Effector memory CD4-positive, alpha-beta T cell (primary cell): ENCODE measurements around the gene FAM149B1.
"Not testable (repeated sequence)": the region's sequence is repeated elsewhere in the genome, so short reads cannot be mapped to it uniquely, and the experiment has no call there.

Source experiments
- DNase-seq, 3 donors: peaks; one replicate each; pipeline ENCODE4 v3.0.0-alpha.2; 2020
- H3K27ac ChIP-seq: 2 replicates; pipeline ENCODE4 v1.7.0; 2013; ENCODE audit warnings: mild to moderate bottlenecking, low read length, moderate library complexity; ENCODE audit not compliant: insufficient read depth, poor library complexity, severe bottlenecking
- H3K27me3 ChIP-seq: replicated peaks from 2 replicates; pipeline ENCODE4 v1.7.0; 2013; ENCODE audit warnings: mild to moderate bottlenecking, low read length; ENCODE audit not compliant: insufficient read depth, control insufficient read depth, poor library complexity, severe bottlenecking
- H3K36me3 ChIP-seq: 2 replicates; pipeline ENCODE4 v1.7.0; 2013; ENCODE audit warnings: mild to moderate bottlenecking, low read length, moderate library complexity; ENCODE audit not compliant: control insufficient read depth, insufficient read depth
- H3K4me1 ChIP-seq: 2 replicates; pipeline ENCODE4 v1.7.0; 2013; ENCODE audit warnings: low read length, mild to moderate bottlenecking; ENCODE audit not compliant: control insufficient read depth, insufficient read depth, poor library complexity, severe bottlenecking
- H3K4me3 ChIP-seq: 2 replicates; pipeline ENCODE4 v1.7.0; 2013; ENCODE audit warnings: low read length, low read depth, mild to moderate bottlenecking; ENCODE audit not compliant: insufficient read depth, poor library complexity, severe bottlenecking
- H3K9me3 ChIP-seq: 2 replicates; pipeline ENCODE4 v1.7.0; 2013; ENCODE audit warnings: mild to moderate bottlenecking, low read length, moderate library complexity; ENCODE audit not compliant: control insufficient read depth

FAM149B1 gene

GRCh38 chr10:73150633-73151413 is 17.1 kb upstream of the FAM149B1 start:
- not testable (repeated sequence) for H3K27ac ChIP-seq, H3K4me1 ChIP-seq, DNase-seq, H3K4me3 ChIP-seq, H3K9me3 ChIP-seq, H3K27me3 ChIP-seq
- H3K36me3 ChIP-seq: peaks cover 61% of the 10 kb centered on the region

- Histone ChIP-seq H3K4me1 (no peaks in the 10 kb centered on the region), H3K27me3 (no peaks in the 10 kb centered on the region), H3K9me3 (no peaks in the 10 kb centered on the region), H3K36me3 (peaks cover 59% of the 10 kb centered on the region), H3K4me3 (no peak overlapping the region), H3K27ac (no peak overlapping the region)
- no peak for DNase-seq
Measured at GRCh38 chr10:73152009-73152408, 15.9 kb upstream of the FAM149B1 start.

GRCh38 chr10:73156054-73156453 is 11.9 kb upstream of the FAM149B1 start:
- no peak overlapping the region for H3K4me3 ChIP-seq
- no peak for DNase-seq
- H3K27ac ChIP-seq: no peak overlapping the region
- H3K36me3 ChIP-seq: peaks cover 35% of the 10 kb centered on the region
- H3K9me3 ChIP-seq: no peaks in the 10 kb centered on the region
- H3K27me3 ChIP-seq: no peaks in the 10 kb centered on the region
- no peaks in the 10 kb centered on the region for H3K4me1 ChIP-seq

GRCh38 chr10:73159038-73159648 is 8.8 kb upstream of the FAM149B1 start:
- DNase-seq: peak; percentile 9 to 45 (median 22)
- Histone ChIP-seq H3K4me3 (no peak overlapping the region), H3K9me3 (no peaks in the 10 kb centered on the region), H3K36me3 (peaks cover 27% of the 10 kb centered on the region), H3K27me3 (no peaks in the 10 kb centered on the region), H3K27ac (no peak overlapping the region), H3K4me1 (no peaks in the 10 kb centered on the region)

- peaks cover 18% of the 10 kb centered on the region for H3K36me3 ChIP-seq
- no peaks in the 10 kb centered on the region for H3K27me3 ChIP-seq
- no peaks in the 10 kb centered on the region for H3K9me3 ChIP-seq
- H3K27ac ChIP-seq: no peak overlapping the region
- no peak for DNase-seq
- H3K4me1 ChIP-seq: no peaks in the 10 kb centered on the region
- no peak overlapping the region for H3K4me3 ChIP-seq
Measured at GRCh38 chr10:73161079-73161478, 6.8 kb upstream of the FAM149B1 start.

GRCh38 chr10:73161662-73162061 is 6.3 kb upstream of the FAM149B1 start:
- DNase-seq: no peak
- Histone ChIP-seq H3K4me3 (no peak overlapping the region), H3K27ac (no peak overlapping the region), H3K36me3 (peaks cover 12% of the 10 kb centered on the region), H3K9me3 (no peaks in the 10 kb centered on the region), H3K27me3 (no peaks in the 10 kb centered on the region), H3K4me1 (peaks cover 4% of the 10 kb centered on the region)

- DNase-seq: no peak
- H3K36me3 ChIP-seq: peaks cover 12% of the 10 kb centered on the region
- H3K9me3 ChIP-seq: no peaks in the 10 kb centered on the region
- H3K4me1 ChIP-seq: peaks cover 11% of the 10 kb centered on the region
- no peaks in the 10 kb centered on the region for H3K27me3 ChIP-seq
- no peak overlapping the region for H3K27ac ChIP-seq
- H3K4me3 ChIP-seq: no peak overlapping the region
Measured at GRCh38 chr10:73163096-73163495, 4.8 kb upstream of the FAM149B1 start.

- H3K27me3 ChIP-seq: no peaks in the 10 kb centered on the region
- H3K27ac ChIP-seq: peak overlapping the region; percentile 96
- DNase-seq: no peak
- H3K4me1 ChIP-seq: peaks cover 19% of the 10 kb centered on the region
- peaks cover 8% of the 10 kb centered on the region for H3K36me3 ChIP-seq
- H3K9me3 ChIP-seq: no peaks in the 10 kb centered on the region
- peak overlapping the region; percentile 92 for H3K4me3 ChIP-seq
Measured at GRCh38 chr10:73166972-73167371, 947 bp upstream of the FAM149B1 start.

- Histone ChIP-seq H3K36me3 (peaks cover 4% of the 10 kb centered on the region), H3K9me3 (no peaks in the 10 kb centered on the region), H3K27me3 (no peaks in the 10 kb centered on the region), H3K27ac (peak overlapping the region; percentile 96), H3K4me3 (peak overlapping the region; percentile 92), H3K4me1 (peaks cover 19% of the 10 kb centered on the region)
- DNase-seq: peak in 1 of 3 donors; percentile 5
Measured at GRCh38 chr10:73167458-73167782, 499 bp upstream of the FAM149B1 start.

- H3K27ac ChIP-seq: peak overlapping the region; percentile 96
- DNase-seq: no peak
- H3K4me3 ChIP-seq: peak overlapping the region; percentile 92
- H3K4me1 ChIP-seq: peaks cover 19% of the 10 kb centered on the region
- H3K9me3 ChIP-seq: no peaks in the 10 kb centered on the region
- no peaks in the 10 kb centered on the region for H3K36me3 ChIP-seq
- H3K27me3 ChIP-seq: no peaks in the 10 kb centered on the region
Measured at GRCh38 chr10:73168465-73168803, 515 bp downstream of the FAM149B1 start.
